Raji (cell line): ENCODE results near the gene LDHAL6B.

Experiments
- POLR2A ChIP-seq: IDR thresholded peaks from 2 replicates; pipeline ENCODE4 v1.6.1; 2011; ENCODE audit warnings: low read depth, low read length, control low read depth; ENCODE audit not compliant: insufficient read depth

The LDHAL6B gene

DNA sequence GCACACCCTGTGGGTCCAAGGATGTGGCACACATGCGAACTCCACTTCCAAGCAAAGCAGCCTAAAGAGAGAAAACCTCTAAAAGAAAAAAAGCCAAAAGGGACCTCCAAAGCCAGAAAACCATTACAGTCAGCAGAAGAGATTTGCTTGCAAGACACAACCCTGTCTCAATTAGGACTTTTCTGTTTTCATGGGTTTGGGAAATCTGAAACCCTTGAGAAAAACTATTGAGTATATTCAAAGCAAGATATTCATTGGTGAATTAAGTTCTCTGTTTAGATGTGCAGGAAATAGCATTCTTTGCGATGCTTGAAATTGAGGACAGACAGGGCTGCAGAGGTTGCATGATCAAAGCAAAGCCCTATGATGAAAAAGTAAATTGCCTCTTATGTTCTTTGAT is 10.2 kb upstream of the LDHAL6B start:
- no peak for TF ChIP-seq POLR2A

DNA sequence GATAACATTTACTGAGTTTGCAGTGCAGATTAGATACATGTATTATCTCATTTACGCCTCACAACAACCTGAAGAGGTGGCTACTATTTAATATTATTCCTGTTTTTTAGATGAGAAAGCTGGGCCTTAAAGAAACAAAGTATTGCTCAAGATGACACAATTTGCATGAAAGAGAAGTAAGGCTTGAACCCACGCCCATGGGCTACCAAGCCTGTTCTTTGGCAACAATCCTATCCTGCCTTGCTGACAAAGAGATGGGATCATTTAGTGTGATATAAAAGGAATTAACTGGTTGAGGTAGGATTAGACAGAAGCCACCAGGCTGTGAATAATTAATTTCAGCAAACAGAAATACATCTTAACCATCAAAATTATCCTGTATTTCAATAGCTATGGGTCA is 9.2 kb upstream of the LDHAL6B start:
- TF ChIP-seq POLR2A = no peak

DNA sequence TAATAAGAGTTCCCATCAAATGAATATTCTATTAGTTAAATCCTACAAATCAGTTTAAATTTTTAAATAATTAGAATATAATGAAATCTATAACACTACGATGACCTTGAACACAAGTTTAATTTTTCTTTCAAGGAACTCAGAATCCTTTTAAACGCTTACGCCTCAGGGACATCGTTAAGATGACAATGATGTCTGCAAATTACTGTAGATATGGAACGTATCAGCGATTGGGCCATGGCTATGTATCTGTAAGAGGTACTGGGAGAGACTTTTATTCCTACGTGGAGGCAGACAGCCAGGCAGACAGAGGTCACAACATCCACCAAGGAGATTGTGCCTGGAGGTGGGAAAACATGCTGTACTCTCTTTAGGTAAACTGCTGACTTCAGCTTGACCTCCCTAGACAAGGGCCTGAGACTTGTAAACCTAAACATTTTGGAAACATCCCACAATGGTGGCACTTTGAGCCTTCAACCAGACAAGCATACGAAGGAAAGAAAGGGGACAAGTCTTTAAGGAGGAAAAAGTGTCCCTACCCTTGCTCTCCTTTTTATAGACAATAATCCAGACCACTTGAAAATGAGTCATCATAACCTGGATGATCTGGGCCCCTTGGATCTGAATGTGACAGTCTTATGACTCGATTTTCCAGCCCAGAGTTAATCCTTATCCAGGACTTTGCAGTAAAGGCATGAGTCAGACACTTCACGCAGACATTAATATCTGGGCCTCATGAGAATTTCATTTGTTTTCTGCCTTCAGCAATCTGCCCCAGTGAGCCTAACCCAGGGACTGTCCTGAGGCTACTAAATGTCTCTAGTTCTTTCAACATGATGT is 6.8 kb upstream of the LDHAL6B start:
- no peak for TF ChIP-seq POLR2A

DNA sequence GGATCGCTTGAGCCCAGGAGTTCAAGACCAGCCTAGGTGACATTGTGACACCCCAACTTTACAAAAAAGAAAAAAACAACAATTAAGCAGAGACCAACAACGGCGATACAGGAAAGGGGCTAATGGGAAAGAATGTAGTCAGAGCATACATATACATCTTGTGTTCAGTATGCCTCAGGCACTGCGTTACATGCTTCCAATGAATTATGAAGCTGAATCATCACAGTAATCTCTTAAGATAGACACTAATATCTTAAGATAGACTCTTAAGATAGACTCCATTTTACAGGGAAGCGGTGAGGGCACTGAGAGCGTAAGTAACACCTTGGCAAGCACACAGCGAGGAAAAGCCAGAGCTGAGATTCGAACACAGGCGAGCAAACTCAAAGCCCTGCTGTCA is 6.1 kb upstream of the LDHAL6B start:
- no peak for TF ChIP-seq POLR2A

DNA sequence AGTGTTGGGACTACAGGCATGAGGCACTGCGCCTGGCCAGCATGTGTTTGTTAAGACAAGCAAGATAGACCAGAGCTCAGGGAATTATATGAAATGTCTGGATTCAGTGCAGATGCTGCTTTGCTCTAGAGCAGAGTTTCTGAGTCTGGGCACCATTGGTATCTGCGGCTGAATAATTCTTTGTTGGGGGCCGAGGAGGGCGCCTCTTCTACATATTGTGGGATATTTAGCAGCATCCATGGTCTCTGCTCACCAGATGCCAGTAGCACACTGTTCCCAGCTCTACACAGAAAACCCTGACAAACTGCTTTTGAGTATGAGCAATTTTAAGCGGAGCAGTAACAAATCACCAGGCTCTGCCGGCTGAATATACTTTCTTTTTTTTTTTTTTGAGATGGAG is 3.6 kb upstream of the LDHAL6B start:
- TF ChIP-seq POLR2A = no peak

DNA sequence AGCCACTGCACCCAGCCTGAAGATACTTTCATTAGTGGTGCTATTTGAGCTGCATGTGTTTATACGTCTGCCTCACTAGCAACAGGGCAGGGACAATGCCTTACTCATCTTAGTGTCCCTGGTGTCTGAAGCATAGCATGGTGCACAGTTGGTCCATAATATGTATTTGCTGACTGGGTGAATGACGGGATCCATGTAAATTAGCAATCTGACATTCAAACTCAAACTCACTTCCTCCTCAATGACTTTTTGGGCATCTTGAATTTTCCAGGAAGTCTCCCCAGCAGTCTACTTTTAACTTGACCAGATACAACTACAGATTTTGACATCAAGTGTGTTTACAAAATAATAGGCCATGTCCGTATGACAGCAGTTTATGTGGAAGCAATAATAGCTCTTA is 3.0 kb upstream of the LDHAL6B start:
- TF ChIP-seq POLR2A = no peak

DNA sequence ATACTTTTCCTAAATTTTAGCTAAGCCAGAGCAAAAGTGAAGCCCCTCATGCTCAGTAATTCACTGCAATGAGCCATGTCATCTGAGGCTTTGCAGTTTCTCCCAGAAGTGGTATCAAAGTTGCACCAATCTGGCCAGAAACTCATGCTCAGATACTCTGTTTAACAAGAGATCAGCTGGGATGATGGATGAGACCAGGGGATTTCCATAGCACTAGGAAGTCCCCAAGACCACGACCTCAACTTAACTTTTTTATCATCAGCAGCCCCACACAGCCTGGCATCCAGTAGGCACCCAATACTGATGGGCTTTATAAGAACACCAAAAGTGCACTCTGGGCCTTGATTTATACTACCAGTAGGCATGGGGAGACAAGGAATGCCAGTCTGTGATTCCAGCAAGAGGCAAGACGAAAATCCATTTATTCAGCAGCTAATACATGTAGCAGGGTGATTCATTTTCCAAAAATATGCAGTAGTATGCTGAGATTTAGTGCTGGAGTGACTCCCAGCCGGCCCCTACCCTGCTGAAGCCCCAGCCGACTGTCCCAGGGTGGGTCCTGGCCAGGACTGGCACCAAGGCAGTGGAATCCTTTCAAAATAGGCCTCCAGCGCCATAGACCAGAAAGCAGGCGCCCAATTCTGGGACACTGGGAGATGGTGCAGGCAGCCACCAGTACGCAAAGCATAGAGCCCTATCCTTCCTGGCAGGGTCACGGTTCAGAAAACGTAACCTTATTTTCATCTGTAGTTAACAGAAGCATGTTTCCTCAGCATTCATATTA is 612 bp upstream of the LDHAL6B start:
- no peak for TF ChIP-seq POLR2A

DNA sequence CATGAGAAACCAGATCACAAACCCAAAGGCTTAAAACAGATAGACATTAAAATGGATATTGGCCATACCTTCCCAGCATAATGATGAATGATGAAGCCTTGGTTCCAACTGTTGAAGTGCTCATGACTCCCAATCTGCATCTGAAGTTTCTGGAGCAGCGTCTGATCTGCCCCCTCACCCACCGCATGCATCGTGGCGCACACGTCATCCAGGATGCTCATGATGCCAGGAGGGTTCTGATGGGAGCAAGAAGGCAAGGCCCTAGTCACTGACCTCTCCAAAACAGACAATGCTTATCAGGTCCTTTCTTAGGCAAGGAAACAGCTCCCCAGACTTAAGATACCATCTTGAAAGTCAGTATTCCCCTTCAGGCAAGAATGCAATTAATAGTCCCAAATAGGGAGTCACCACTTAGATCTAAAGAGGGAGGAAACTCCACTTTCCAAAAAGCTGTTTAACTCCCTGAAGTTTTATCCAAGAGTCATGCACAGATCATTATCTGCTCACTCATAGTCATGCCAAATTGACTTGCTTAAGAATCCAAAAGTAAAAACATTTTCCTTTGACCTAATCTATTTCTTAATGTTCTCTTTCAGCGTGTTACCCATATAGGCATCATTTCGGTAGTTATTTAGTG is 2.1 kb downstream of the LDHAL6B start:
- TF ChIP-seq POLR2A = no peak

DNA sequence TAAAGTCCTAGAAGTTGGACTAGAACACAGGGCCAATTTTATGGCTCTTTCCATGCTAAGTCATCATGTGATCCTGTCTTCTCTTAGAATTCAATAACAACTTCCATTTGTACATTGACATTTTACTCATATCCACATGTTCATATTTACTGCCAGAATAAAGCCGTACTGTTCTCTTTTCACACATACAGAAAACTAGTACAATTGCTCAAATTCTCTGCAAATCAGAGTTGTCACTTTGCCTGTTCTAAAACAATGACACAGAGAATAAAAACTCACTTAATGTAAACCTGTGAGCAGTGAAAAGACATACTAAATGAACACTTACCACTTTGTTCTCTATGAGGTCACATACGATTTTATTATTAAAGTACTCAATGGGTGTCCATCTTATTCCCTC is 3.5 kb downstream of the LDHAL6B start:
- no peak for TF ChIP-seq POLR2A

DNA sequence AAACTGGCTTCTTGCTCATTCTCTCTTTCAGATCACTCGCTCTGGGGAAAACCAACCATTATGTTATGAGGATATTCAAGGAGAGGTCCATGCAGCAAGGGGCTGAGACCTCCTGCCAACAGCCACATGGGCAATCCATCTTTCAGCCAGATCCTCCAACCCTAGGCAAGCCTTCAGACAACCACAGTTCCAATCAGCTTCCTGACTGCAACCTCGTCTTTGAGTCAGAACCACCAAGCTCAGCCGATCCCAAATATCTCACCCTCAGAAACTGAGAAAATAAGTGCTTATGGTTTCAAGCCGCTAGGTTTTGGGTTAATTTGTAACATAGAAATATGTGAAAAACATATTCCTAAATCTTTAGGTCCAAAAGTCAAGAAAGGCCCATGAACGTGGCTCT is 10.3 kb downstream of the LDHAL6B start:
- TF ChIP-seq POLR2A = no peak

DNA sequence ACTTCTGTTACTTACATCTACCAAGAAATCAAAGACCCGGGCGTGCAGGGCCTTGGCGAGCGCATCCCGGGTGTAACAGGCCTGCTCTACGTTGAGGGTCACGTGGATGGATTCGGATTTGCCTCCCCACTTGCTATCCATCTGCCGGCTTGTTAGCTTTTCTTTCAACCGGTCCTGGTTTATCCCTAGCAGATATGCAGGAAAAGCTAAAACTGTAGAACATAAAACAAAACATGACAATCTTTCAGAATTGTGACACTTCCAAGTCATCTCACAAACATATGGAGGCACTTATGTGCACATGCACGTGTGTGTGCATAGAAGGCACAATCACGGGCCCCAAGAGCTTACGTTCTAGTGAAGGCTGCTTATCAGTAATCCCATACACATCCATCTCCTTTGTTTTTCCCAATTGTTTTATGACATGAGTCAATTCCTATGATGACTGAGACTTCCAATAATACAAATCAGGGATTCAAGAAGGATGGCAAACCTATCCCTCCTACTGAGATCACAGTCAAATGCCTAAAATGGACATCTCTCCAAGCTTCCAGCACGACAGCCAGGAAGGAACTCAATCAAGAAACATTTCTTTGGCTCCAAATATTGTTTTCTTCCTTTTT is 11.3 kb downstream of the LDHAL6B start:
- no peak for TF ChIP-seq POLR2A

DNA sequence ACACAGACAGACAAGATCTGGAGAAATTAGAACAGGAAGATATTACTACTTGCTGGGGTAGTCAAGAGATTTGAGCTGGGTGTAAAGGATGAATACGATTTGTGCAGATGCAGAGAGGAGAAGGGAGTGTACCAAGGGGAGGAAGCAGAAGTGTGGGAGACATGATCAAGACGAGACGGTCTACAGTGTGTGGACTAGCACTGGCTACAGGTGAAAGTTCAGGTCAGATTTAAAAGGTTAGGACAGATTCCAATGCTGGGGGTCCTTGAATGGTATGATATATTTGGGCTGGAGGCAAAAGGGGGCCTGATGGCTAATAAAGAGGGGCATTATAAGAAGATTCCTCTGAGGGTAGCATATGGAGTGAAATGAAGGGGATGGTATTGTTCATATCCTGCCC is 12.1 kb downstream of the LDHAL6B start:
- TF ChIP-seq POLR2A = no peak

DNA sequence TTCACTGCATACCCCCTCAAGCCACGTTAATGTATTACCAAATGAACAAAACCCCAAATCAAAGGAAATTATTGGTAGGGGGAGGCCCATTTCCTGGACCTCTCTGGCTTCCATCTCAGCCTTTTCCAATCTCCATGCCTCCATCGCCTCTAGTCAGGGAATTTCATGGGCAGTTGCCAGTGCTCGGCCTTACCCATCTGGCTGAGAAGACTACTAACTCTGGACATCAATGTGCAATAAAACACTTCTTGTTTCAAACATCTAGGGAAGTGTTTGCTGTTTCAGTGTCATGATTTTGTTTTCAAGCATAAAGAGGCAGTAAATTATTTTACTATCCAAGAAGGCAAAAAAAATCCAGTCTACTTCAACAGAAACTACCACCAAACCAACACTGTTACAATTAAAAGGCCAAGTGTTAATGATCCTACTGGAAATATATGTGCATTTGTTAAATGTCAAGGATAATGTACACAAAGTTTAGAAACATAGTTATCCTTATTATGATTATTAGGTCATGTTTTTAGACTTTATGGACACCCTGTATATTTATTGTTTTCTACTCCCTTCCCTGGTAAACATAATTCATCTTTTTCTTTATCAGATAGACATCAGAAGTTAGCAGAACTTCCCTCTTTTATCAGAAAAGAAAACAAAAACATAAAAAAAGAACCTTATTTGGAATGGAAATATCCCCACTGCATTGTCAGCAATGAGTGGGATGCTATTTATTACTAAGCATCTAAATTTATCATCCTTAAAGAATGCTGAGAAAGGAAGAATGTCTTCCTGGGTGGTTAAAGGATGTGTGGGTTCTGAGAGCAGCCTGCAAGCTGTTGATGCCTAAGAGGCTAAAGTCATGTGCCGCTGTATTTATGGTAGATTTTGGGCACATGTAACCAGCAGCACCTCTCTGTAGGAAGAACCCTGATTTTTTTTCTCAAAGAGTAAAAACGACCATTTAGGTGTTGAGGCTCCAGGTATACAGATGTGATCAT is 15.2 kb downstream of the LDHAL6B start:
- TF ChIP-seq POLR2A = no peak

DNA sequence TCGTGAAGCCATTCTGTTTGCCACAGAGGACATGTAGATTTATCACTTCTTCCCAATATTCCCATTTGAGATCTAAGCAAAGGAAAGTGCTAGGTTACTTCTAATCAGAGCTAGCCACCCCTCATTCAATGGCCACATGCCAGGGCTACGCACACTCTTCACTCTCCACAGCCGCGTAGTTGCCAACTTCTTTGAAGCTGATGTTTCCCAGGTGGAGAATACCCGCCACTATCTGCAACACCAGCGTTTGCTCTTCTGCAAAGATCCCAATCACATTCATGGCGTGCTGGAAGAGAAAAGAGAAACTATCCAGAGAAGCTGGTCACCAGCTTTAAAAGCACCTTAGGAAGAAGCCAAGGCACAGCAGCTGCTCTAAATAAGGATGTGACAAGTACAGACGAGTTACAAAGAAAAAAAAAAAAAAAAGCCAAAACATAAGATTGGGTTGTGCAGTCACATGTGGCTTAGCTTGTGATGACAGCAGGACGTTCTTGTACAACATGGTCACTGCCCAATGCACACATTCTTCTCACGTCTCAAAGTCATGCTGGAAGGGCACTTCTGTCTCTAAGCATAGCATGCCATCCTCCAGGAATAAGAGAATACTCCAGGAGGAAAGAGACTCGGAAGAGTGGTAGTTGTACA is 16.4 kb downstream of the LDHAL6B start:
- TF ChIP-seq POLR2A = no peak
